Measurements from ENCODE around the gene AATK. TPM values are rescaled to one million over a fixed set of nuclear protein-coding genes. Genes with fewer than 3 reads are reported as not detected.

The AATK gene
- total and polyA plus RNA-seq, 9 of the 15 experiments (the other 6 are each of a cell fraction or from before 2014, with no cell fraction given): 0.11 to 0.55 (median 0.38) TPM; not detected in 5

- TF ChIP-seq ZNF175 (CRISPR knock-in tag; IDR thresholded peaks at IDR 0.05; ENCODE audit: low read depth): no peak
- TF ChIP-seq NUFIP1 (IDR thresholded peaks at IDR 0.05; ENCODE audit: partially characterized antibody): peak; percentile 26
- peak; percentile 95 for TF ChIP-seq NR2C2 (CRISPR knock-in tag; IDR thresholded peaks at IDR 0.05)
- TF ChIP-seq NR2C2 (tag; IDR thresholded peaks at IDR 0.05): peak; percentile 90
- TF ChIP-seq, protein P1, sequence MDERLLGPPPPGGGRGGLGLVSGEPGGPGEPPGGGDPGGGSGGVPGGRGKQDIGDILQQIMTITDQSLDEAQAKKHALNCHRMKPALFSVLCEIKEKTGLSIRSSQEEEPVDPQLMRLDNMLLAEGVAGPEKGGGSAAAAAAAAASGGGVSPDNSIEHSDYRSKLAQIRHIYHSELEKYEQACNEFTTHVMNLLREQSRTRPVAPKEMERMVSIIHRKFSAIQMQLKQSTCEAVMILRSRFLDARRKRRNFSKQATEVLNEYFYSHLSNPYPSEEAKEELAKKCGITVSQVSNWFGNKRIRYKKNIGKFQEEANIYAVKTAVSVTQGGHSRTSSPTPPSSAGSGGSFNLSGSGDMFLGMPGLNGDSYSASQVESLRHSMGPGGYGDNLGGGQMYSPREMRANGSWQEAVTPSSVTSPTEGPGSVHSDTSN (CRISPR knock-in tag; IDR thresholded peaks at IDR 0.05; ENCODE audit: low read depth): no peak
- TF ChIP-seq, protein P1 (tag; conservative IDR thresholded peaks at IDR 0.05; ENCODE audit: low read depth): no peak; the same call in 1 of the 2 replicates
- no peak for TF ChIP-seq POLR2AphosphoS5 (IDR thresholded peaks at IDR 0.05; ENCODE audit: control insufficient read depth, insufficient read depth, low read depth, low read length)
- no peak for TF ChIP-seq RBM17 (IDR thresholded peaks at IDR 0.05; ENCODE audit: borderline replicate concordance, low read depth, low read length)
- TF ChIP-seq TBL1XR1 (IDR thresholded peaks at IDR 0.05; ENCODE audit: low read length in 2 of 2): peak; percentile 58 to 67; a peak in 1 of 4 replicates
- TF ChIP-seq CTCF (IDR thresholded peaks at IDR 0.05 in 2 of 3, conservative IDR thresholded peaks at IDR 0.05 in 1 of 3; ENCODE audit: insufficient read depth in 2 of 3, low read depth in 1 of 3, low read length in 3 of 3): peak; percentile 100
- TF ChIP-seq ZNF696 (CRISPR knock-in tag; conservative IDR thresholded peaks at IDR 0.05): no peak
- TF ChIP-seq KLF13 (tag; IDR thresholded peaks at IDR 0.05; ENCODE audit: borderline replicate concordance, low read depth): no peak
- TF ChIP-seq SIRT6 (IDR thresholded peaks at IDR 0.05; ENCODE audit: low read depth, low read length): no peak
- no peak for TF ChIP-seq HSF4 (CRISPR knock-in tag; IDR thresholded peaks at IDR 0.05; ENCODE audit: borderline replicate concordance)
- no peak for TF ChIP-seq MXD1 (CRISPR knock-in tag; IDR thresholded peaks at IDR 0.05; ENCODE audit: borderline replicate concordance, poor library complexity, severe bottlenecking)
- TF ChIP-seq CBFA2T2 (conservative IDR thresholded peaks at IDR 0.05): no peak
- TF ChIP-seq ZNF79 (CRISPR knock-in tag; IDR thresholded peaks at IDR 0.05; ENCODE audit: low read depth): no peak
Observed at GRCh38 chr17:81101614-81102306, 64.3 kb downstream of the AATK start (continued).
